VCaP (cell line): Measurements from ENCODE around the gene METRN.

Experiments
- H3K27ac ChIP-seq: fragments of 450-650 bp; 2 replicates; pipeline ENCODE4 v1.5.1; 2017
- CTCF ChIP-seq: fragments of 450-650 bp; conservative IDR thresholded peaks from 2 replicates; pipeline ENCODE4 v1.5.1; 2017; ENCODE audit warnings: mild to moderate bottlenecking, moderate library complexity

METRN gene

DNA sequence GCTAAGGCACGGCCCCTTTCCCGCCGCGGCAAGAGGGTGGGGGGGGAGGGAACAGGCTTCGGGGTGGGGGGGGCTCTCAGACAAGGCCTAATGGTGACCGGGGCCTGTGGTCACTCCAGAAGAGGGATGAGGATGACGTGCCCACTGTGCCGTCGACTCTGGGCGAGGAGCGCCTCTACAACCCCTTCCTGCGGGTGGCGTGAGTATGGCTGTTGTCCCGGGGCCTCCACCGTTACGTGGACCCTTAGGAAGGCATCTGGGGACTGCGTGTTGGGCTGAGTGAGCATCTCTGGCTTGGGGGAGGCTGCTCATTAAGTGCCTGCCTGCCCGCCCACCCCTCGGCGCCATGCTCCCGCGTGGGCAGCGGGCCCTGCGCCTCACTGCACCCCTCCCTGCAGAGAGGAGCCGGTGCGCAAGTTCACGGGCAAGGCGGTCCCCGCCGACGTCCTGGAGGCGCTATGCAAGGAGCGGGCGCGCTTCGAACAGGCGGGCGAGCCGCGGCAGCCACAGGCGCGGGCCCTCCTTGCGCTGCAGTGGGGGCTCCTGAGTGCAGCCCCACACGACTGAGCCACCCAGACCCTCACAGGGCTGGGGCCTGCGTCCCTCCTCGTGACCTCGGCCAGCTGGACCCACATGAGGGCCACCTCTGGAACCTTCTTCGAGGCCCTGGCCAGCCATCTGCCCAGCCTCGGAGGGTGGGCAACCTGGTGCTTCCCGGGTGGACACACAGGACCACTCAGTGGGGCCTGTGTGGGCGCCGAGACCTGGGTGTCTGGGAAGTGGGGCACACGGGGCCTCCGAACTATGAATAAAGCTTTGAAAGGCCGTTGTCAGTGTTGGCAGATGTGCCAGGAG lies 14.2 kb downstream of the METRN start:
- TF ChIP-seq CTCF: no peak
- peak overlapping the region; percentile 90 for H3K27ac ChIP-seq

DNA sequence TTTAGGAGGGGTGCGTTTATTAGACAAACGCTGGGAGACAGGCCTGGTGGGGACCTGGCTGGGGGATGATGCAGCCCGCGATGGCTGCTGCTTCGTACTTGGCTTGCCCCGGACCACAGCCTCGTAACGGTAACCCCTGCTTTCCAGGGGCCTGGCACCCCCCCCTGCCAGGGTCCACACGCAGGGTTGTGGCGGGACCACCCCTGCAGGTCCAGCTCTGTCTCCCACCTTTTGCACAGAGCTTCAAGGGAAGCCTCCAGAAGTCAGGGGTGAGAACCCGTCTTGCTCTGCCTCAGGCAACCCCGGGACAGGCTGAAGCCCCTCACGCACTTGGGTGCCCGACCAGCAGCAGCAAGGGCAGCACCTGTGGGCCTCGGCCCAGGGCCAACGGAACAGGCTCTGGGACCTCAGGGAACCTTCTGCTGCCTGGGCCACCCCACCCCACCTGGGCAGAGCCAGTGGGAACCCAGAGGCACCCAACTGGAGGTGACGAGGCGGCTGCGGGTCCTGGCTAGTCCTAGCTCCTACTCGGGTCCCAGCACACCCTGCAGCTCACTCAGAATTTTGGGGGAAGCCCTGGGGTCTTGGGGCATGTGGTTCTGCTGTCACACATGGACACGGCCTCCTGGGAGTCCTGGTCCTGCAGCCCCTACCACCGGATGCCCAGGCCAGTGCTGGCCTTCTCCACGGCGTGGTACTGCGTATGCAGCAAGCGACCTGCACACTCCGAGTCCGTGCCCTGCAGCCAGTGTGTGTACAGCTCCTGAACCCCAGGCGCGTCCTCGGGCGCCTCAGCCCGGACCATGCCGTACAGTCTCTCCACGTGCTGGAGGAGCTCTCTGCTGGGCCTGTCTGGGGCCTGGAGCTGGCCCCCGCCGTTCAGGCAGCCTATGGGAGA lies 15.1 kb downstream of the METRN start:
- peak overlapping the region; percentile 90; the same call in 1 of the 2 replicates for H3K27ac ChIP-seq
- TF ChIP-seq CTCF: no peak

- no peak overlapping the region for H3K27ac ChIP-seq
- TF ChIP-seq CTCF: no peak
Measured at GRCh38 chr16:730666-731509, 16.0 kb downstream of the METRN start.

DNA sequence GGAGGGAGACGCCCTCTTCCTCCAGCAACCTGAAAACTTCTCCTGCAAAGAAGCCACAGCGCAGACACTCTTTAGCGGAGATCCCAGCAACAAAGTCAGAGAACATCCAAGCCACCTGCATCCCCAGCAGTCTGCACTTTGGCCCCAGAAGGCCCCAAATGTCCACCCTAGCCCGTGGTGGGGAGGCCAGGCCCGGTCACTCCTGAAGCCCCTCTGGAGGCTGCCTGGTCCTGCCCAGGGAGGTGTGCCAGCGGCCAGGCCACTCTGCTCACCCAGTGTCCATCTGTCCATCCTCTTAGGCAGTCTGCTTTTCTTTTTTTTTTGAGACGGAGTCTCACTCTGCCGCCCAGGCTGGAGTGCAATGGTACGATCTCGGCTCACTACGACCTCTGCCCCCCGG lies 17.4 kb downstream of the METRN start:
- H3K27ac ChIP-seq: no peak overlapping the region

DNA sequence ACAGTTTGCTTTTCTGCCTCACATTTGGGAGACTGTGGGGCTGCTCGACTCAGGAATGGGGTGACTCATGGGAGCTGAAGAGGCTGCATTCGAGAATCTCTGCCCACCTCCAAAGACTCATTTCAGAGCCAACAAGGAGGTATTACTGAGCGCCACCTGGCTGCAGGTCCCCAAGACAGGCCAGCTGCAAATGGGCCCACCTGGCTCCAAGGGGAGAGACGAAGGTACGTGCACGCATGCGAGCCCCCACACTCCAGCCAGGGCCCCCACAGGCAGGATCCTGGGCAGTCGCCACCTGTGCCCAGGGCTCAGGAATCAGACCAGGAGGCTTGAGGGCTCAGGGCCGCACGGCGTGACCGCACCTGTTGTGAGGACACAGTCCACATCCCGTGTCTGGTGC lies 18.0 kb downstream of the METRN start:
- TF ChIP-seq CTCF: no peak
- no peak overlapping the region for H3K27ac ChIP-seq

More for the DNA sequence above, 17.4 kb downstream of the METRN start:
- no peak for TF ChIP-seq CTCF

GRCh38 chr16:733382-734207 lies 18.7 kb downstream of the METRN start:
- no peak overlapping the region for H3K27ac ChIP-seq
- no peak for TF ChIP-seq CTCF
